CD4-positive, alpha-beta T cell treated with Interleukin-15 for 4 hours (primary cell): Measurements from ENCODE around the gene OMD.

Experiments used
- DNase-seq: peaks from one replicate; pipeline ENCODE4 v3.0.0-alpha.2; 2020; ENCODE audit warnings: low spot score

Gene OMD, protein sequence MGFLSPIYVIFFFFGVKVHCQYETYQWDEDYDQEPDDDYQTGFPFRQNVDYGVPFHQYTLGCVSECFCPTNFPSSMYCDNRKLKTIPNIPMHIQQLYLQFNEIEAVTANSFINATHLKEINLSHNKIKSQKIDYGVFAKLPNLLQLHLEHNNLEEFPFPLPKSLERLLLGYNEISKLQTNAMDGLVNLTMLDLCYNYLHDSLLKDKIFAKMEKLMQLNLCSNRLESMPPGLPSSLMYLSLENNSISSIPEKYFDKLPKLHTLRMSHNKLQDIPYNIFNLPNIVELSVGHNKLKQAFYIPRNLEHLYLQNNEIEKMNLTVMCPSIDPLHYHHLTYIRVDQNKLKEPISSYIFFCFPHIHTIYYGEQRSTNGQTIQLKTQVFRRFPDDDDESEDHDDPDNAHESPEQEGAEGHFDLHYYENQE

DNA sequence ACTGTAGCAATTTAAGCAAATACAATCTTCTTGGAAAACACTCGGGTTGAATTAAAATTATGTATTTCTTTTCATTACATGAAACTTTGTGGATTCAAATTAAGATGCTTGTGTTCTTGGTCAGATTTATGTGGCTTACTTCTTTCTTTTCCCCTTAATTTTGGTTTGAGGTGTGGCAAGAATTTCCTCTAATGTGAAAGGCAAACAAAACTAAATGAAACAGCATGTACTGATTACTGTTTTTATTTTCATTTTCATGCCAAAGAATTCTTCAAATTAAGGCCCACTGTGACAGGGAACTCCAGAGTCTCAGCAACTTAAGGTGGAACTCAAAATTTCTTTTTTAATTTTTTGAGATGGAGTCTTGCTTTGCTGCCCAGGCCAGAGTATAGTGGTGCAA lies at the start of gene OMD:
OMD (minus strand) TSS at position 132 of the 400 bp plus-strand sequence. CDS start 6,913 bp downstream, outside the sequence.
- no peak for DNase-seq

DNA sequence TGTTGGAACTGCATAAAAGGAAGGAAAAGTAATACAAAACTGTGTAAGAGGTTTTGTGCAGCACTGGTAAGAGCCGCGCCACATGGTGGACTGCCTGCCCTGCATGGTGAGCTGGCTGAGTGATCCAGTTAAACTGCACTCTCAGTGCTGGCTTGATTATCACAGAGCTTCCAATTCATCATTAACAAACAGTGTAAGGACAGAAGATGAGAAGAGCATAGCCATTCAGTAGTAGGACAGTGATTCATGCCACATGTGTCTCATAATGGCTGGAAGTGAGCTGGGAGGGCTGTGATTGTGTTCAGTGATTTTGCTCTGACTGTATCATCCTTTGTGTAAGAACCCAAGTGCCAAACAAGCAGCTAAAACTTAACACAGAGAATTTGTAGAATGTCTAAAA lies 43.9 kb upstream of the OMD start:
- DNase-seq: no peak

DNA sequence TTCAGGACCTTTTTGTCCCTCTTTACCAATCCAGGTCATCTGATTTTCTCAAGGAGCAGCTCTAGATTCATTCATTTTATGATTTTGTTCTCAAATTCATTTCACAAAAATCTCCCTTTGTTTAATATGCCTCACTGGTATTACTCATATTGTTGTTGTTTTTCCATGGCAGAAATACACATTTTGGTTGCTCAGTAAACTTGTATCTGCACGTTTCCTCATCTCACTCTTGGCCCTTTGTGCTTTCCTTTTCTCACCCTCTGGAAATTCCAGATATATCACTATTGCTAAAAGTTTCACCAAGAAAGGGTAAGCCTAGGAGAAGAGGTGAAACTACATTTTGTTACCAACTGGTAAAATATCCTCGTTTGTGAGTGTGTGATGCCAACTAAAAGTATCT lies 43.2 kb upstream of the OMD start:
- no peak for DNase-seq

DNA sequence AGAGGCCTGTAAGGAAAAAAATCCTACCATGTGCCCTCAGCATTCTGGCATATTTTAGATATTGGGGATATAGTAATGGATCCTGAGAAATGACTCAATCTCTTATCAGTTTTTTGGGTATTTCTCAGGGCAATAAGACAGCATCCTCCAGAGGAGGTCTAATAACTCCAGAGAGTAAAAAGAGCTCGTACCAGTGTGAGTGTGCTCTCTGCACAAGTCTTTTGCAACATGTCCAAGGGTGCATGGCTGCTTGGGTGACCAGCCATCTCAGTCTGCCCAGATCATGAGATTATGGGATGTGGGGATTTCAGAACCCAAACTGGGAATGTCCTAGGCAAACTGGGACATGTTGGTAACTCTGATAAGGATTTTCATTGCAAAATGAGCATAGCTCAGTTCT lies 42.8 kb upstream of the OMD start:
- no peak for DNase-seq

DNA sequence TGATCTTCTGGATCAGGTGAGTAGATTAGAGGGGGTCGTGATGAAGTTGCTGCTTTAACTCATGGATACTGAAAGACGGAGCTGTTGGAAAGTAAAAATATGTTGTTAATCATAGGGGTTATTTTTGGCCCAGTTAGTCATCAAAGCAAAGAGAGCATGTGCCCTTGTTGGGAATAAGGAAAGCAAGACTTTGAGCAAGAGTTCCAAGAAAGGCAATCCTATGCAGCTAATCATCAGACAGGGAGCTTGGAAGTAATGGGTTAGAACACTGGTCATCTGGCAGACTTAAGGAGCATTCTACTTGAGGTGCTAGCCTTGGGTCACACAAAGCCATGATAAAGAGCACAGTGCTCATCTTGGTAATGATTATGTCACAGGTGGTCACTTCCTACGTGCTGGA lies 39.7 kb upstream of the OMD start:
- no peak for DNase-seq

DNA sequence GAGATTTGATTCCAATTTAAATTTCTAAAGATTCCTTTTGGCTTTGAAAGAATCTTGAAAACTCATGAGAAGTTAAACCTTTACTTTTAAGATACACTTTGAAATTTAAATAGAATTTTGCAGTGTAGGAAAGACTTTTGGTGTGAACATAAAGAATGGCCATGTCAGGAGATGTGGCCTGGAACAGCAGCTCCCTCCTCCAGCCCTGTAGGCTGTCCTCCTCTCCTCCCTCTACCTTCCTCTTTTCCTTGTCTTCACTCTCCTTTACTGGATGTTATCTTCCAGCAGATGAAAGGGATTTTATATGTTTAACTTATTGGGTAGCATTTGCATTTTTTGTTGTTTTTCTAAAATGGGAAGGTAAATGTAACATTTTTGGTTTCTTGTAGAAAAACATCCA lies 39.1 kb upstream of the OMD start:
- no peak for DNase-seq

DNA sequence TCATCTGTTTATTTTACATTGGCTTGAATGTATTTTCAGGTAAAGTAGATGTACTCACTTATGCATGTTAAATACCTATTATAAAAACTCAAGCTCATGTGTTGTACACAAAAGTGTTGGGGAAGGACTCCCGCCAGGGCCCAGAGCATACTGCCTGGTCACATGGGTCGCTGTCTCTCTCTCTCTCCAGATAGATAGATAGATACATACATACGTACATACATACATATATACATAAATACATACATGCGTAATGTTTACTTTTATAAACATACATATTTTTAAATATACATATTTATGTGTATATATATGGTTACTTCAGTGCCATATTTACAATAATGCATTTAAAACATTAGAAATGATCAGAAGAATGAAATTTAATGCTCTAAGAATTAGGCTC lies 33.3 kb upstream of the OMD start:
- DNase-seq: no peak

DNA sequence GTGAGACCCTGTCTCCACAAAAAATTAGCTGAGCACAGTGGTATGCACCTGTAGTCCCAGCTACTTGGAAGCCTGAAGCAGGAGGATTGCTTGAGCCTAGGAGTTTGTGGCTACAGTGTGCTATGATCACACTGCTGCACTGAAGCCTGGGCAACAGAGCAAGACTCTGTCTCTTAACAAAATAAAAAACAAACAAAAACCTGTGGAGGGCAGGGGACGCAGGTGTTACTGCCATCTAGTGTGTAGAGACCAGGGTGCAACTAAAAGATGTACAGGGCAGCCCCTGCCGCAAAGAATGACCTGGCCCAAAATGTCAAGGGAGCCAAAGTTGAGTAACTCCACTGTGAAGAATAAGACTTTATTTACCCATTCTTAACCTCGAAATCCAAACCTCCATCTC lies 30.9 kb upstream of the OMD start:
- DNase-seq: no peak

DNA sequence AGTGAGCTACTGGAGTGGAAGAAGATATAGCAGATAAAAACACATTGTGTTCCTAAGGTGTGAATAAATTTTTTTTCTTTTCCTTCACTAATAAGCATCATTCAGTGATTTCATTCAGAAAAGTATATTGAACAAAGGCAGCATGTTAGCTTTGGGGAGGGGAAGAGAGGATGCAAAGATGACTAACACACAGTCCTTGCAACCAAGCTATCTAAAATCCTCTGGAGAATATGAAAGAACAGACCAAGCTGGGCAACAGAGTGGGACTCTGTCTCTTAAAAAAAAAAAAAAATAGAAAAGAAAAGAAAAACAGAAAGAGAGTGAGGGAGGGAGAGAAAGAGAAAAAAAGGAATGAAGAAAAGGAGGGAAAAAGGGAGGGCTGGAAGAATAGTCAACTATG lies 22.3 kb upstream of the OMD start:
- DNase-seq: no peak

DNA sequence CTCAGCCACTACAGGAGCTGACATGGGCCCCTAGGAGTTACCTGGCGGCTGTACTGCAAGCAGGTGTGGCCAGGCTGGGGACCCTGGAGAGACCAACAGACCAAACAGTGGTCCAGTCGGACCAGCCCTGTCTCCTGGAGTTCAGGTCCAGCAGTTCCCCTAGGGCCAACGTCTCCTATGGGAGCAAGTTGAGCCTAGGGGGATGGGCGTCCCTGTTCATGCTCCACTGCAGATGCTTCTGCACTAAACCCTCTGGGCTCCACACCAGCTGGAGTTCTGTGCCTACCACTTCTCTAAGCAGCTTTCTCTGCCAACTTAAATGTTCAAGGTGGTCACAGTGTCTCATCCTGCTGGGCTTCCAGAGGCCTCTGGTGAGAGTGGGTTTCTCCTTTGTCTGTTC lies 20.6 kb upstream of the OMD start:
- DNase-seq: no peak

DNA sequence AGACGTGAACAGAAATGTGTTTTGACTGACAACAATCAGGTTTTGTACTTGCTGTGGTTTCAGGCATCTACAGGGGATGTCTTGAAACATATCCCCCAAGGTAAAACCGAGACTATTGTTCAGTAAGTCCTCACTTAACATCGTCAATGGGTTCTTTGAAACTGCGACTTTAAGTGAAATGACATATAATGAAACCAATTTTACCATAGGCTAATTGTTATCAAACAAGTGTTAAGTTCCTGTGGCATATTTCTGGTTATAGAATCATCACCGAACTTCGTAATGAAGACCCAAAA lies 16.4 kb upstream of the OMD start:
- peak; percentile 5 for DNase-seq

DNA sequence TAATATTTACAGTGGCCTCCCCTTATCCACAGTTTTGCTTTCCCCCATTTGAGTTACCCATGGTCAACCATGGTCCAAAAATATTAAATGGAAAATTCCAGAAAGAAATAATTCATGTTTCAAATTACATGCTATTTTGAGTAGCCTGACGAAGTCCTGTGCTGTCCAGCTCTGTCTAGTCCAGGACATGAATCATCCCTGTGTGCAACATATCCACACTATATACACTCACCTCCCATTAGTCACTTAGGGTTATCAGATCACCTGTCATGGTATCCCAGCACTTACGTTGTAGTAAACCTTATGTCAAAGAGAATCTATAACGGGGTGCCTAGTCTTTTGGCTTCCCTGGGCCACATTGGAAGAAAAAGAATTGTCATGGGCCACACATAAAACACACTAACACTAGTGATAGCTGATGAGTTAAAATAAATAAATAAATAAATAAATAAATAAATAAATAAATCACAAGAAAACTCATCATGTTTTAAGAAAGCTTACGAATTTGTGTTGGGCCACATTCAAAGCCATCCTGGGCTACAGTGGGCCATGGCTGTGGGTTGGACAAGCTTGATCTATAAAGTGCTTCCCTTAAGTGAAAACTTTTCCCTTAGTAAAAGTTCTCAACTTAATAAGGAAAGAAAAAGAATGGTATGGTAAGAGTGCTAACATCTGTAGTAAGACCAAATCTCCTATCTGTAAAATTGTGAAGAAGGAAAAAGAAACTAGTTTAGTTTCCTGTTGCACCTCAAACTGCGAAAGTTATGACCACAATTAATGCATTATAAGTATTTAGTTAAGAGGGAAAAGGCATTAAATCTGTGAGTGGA lies 15.9 kb upstream of the OMD start:
- DNase-seq: no peak

DNA sequence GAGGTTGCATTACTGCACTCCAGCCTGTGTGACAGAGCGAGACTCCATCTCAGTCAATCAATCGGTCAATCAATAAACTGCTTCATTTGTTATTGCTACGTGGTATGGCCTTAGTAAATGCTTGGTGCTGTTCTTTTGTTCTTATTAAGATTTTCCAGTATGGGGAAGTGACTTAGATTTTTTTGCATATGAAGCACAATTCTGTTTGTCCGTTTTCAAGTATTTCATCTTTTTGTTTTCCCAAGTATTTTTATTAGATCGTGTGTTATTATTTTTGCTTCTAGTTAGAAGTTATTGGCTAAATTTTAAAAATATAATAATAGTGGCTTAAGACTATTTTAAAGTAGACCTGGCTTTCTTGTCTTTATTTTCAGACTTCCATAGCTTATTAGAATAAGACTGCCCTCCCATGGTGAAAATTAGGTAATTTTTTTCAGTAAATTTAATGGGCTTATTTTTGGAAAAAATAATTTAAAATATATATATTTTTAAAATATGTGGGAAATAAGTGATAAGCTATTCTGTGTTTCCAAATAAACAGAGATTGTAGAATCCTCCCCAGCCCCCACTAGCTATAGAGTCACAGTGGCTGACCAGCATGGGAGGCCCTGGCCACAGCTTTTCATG lies 14.7 kb upstream of the OMD start:
- no peak for DNase-seq

DNA sequence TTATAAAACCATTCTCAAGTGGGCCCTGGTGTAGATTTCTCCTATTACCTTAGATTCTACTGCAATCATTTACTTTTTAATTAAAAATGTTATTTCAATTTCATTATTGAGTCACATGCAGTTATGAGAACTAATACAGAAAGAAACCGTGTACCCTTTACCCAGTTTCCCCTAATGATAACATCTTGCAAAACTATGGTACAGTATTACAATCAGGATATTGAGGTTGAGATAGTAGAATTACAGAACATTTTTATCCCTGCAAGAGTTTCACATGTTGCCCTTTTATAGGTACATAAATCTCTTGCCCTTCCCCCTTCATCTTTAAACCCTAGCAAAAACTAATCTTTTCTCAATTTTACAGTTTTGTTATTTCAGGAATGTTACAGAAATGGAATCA lies 11.0 kb upstream of the OMD start:
- no peak for DNase-seq

DNA sequence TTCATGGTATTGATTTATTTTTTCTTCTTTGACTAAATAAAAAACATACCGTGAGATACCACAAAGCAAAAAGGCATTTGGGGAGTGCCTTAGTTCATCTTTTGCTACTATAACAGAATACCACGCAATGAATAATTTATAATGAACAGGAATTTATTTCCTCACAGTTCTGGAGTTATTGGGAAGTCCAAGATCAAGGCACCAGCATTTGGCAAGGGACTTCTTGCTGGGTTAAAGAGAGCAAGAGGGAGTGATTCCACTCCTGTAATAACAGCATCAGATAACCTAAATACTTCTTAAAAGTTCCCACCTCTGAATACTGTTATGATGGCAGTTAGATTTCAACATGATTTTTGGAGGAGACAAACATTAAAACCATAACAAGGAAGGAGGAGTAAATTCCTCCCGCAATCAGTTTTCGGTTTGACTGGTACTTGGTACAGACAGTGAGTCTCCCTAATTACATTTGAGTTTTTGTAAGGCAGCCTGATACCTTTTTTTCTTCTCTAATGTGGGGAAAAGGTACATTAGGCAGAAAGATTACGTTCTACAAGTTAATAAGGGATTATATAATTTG lies 8.8 kb upstream of the OMD start:
- no peak for DNase-seq

DNA sequence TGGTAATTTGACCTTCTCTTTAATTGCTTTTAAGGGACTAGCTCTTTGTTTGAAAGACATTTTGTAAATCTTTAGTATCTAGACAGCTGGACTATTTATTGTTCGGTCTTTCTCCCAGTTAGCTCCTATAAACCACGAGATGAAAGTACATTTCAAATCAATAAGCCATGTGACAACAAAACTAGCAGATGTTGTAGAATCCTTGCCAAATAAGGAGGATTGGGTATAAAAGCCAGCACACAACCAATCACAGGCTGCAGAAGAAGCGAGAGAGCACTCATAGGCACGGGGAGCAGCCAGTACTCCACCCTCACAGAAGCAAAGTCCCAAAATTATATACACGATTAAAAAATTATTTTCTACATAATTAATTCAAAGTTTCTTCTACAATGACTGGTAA lies 8.1 kb upstream of the OMD start:
- no peak for DNase-seq

DNA sequence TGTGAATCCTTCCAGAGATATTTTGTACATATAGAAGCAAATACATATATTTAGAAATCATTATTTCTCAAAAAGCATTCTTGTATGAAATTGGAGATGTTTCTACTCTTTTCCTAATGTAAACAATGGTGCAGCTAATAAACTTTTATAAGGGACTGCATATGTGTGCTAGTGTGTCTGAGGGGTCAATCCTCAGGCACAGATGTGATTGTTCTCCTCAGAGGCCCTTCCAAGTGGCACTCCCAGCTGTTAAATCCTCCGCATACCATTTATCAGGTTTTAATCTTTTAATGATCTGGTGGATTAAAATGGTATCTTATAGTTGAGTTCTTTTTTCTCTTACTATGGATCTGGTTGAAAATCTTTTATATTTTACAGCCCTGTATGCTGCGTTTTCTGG lies 5.6 kb upstream of the OMD start:
- no peak for DNase-seq

DNA sequence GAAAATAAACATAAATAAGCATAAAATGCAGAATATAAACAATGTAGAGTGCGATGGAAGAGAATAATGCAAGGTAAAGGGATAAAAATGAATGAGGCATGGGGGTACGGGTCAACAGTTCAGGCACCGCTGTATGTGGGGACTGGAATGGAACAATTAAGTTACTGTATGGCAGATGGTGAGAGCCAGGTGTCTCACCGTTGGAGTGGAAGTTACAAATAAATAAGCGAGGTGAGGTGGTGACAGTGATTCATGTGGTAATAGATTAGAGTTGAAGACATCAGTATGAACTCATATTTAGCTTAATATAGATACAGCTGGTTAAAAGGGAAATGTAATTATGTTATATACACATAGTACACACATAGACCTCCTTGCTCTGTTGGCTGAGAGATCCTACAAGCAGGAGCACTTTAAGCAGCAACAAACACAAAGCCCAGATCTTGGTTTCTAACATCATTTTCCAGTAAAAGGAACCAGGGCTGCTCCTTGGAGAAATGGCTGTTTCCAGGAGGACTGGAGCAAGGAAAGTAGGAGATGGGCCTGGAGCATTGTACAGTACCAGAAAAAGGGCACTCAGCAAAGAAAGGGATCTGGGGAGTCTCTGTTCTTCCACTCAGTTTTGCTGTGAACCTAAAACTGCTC lies 2.4 kb upstream of the OMD start:
- DNase-seq: no peak

DNA sequence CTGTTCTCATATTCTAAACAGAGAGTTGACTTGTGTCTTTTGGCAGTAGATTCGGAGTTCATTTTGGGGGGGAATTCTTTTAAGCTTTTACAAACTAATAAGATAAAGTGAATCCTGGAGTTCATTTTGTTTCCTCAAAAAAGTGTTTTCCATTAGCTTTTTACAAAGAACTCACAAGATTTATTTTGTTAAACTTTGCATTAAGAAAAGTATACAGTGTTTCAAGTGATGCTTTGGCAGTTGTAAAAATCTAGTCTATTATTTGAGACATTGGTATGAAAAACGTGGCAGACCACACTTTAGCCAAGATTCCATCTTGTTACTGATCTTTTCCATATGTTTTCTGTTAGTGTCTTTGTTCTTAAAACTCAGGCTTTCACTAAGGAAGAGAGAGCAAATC lies 1.2 kb upstream of the OMD start:
- no peak for DNase-seq

DNA sequence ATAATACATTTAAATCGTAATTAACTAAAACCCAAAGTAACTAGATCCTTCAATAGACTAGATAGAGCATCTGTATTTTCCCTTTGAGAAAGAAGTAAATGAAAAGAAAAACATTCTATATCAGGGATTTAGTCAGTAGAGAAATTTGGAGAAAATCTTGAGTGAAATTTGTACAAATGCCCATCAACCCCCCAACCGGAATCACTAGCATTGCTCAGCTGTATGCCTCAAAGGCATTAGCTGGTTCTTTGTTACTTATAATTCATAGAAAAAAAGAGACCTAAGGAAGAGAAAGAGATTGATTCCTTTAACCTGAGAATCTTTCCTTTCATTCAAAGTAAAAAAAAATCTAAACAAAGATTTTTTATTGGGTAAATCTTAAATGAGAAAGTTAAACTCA lies 659 bp downstream of the OMD start:
- no peak for DNase-seq

DNA sequence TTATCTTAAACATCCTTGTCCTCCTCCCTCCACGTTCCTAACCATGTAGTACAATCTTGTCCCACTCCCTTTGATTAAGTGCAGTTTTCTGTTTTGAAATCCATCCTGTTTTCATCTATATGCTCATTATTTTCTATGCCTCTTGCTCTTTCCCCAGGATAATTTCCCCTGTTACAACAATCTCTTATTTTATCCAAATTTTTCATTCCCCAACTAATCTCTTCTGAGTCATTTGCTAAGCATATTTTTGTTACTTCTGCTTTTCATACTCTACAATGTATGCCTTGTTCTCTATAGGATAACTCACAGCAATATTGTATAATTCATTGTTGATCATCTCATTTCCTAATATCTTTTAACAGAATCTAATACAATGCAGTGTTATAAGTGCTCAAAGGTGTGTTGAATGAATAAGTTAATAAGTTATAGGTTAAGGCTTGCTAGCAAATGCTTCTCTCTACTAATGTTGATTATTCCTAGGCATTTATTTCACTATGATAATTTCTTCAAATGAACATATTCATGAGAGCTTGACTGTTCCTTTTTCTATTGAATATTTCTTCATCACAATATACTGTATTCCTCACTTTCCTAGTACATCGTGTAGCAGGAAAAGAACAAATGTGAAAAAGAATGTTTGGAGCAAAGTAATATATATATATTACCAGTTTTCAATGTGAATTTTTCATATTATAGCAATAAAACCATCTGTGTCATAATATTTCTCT lies 1.5 kb downstream of the OMD start:
- DNase-seq: no peak

DNA sequence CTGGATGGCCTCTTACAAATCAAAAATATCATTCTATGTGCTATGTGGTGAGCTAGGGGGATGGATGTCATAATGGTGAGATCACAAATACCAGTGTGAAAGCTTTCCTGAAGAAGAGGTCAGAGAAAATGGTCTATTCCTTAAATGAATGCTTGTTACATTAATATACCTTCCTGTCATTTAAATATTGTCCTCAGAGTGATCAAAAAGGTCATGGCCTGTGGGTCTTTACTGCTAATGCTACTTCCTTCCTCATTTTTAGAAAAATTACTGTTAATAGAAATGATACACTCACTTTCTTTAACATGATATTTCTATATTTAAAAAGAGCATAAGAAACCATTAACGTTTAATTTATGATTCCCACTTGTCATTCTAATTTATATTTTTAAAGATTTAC lies 9.7 kb downstream of the OMD start:
- DNase-seq: no peak
